ENCODE results near the gene KIF3A.
"Not testable (repeated sequence)": the region's sequence is repeated elsewhere in the genome, so short reads cannot be mapped to it uniquely, and the experiment has no call there.

The KIF3A gene

GRCh38 chr5:132714456-132715307 lies 22.7 kb downstream of the KIF3A start:
- DNase-seq, result no peak

- DNase-seq, result no peak
These were observed 28.7 kb downstream of the KIF3A start for GRCh38 chr5:132708645-132709044.

- no peak for DNase-seq
These were observed 32.5 kb downstream of the KIF3A start for GRCh38 chr5:132704875-132705274.

GRCh38 chr5:132695956-132696355 lies 41.4 kb downstream of the KIF3A start:
- no peak for DNase-seq

DNA sequence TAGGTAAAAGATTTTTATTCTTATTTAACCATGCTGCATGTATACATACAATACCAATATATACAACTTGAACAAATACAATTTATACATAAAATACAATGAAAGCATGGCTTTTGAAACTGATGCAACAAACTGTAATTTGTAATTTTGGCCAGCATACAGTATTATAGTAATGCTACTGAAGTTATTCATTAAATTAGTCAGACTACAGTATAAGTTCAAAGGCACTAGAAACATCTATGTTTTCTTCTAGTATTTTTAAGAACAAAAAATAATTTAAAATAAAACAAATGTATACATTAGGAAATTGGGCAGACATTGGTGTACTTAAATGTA lies 44.7 kb downstream of the KIF3A start:
- no peak for DNase-seq

GRCh38 chr5:132691755-132692631 lies 45.4 kb downstream of the KIF3A start:
- DNase-seq, result not testable (repeated sequence)

GRCh38 chr5:132690156-132690555 lies 47.2 kb downstream of the KIF3A start:
- DNase-seq, result no peak

DNA sequence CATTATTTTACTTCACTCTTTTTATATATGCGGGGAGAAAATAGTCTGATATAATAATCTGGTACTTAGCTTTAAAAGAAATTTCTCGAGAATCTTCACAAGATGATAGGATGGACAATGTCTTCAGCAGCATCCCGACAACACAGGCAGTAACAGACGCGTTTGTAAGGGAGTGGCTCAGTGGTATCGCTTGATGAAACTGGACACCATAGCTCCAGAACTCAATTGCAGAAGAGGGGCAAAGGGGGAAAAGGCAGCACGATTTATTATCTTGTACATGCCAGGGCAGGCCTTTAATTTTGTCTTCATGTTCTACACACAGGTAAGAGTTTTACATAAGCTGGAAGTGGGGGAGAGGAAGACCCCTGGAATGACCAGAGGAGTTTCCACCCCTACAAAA lies 47.8 kb downstream of the KIF3A start:
- no peak for DNase-seq

DNA sequence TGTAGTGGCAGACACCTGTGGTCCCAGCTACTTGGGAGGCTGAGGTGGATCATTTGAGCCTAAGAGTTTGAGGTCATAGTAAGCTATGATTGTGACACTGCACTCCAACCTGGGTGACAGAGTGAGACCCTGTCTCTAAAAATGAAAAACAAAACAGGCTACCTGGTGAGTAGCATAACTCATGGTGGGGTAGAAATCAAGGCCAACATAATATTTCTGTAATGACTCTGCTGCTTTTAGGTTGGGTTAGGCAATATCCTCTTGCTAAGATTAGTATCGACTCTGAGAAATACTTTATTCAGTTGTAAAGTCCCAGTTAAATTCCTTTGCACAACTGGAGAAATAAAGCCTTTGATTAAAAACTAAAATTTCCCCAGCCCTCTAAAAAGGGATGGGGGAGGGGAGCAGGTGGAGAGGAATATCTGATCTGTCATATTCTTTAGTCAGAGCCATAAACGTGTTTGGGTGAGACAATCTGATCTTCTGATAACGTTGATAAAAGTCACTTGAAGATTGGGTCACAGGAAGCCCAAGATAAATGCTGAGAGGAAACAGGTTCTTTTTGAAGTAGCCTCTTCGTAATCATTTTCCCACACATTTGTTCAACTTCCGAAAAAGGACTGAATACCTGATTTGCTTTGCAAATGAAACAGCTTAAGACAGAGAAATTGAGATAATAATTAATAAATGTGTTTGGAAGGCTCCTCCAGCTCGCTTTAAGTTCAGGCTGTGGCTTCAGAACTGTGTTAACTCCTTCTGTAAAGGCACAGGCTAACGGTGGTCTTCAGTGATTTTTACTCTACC lies 48.6 kb downstream of the KIF3A start:
- DNase-seq, result no peak

GRCh38 chr5:132687995-132688394 lies 49.4 kb downstream of the KIF3A start:
- DNase-seq, result no peak

DNA sequence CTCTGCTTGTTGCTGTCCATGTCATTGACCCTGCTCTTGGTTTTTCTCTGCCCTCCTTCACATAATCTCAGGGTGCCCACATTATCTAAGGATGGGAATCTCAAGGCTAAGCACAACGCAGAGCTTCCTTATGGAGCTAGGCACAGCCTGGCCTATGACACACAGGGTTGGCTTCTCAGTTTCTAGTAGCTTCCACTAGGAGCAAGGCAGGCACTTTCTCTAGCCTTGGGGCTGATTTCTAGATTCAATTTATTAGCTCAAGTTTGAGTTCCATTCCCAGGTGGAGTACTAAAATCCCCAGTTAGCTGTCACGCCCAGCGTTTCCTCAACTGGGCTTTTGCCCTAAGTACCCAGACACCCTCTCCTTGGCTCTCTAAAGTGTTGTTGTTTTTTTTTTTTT lies 51.2 kb downstream of the KIF3A start:
- DNase-seq, result no peak

DNA sequence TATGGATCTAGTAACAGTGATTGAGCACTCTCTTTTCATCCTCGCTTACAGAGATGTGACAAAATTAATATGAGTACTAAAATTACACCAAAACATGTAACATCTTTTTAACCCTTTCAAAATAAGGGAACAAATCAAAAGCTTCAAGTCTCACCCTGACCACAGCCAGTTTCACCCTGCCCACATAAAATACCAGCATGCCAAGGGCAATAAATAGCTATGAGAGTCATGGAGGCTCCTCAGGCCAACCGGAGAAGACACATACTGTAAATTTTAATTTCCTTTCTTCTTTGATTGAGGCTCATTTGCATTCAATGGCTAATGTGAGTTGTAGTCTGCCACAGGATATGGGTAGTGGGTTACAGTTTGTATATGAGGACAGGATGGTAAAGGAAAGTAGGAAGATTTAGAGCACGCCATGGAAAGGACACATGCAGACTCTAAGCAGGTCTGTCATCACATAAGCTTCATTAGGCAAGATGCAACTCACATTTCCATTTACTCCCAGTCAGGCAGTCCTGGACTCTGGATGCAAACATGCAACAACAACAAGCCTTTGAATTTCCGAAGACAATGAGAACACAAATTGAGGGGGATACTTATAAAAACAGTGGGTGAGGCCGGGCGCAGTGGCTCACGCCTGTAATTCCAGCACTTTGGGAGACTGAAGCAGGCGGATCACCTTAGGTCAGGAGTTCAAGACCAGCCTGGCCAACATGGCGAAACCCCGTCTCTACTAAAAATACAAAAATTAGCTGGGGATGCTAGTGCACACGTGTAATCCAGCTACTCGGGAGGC lies 52.2 kb downstream of the KIF3A start:
- no peak for DNase-seq

DNA sequence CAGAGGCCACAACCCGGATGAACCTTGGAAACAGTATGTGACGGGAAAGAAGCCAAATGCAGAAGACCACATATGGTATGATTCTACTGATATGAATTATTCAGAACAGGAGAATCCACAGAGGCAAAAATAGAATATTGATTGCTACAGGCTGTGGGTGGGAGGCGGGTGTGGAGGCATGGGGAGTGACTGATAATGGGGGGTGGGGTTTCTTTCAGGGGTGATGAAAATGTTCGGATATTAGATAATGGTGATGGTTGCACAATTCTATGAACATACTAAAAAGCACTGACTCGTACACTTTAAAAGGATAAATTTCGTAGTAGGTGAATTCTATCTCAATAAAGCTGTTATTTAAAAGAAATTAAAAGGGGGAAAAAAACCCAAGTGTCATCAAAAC lies 52.9 kb downstream of the KIF3A start:
- no peak for DNase-seq

DNA sequence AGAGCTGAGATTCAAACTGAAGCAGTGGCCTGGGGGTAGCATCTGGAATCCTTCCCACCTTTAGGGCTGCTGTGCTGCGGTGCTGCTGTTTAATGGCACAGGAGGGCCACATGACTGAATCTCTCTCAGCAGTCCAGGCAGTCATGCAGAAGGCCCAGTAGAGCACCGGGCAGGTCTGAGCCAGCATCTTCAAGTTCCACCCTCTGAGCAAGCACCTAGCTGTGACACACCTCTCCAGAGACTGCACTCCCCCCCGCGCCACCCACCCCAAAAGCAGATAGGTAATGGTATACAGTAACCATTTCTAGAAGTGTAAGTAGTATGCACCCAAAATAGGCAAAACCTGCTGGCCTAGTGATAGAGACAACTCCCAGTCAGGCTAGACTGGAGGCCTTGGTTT lies 55.4 kb downstream of the KIF3A start:
- no peak for DNase-seq

GRCh38 chr5:132681476-132681831 lies 55.9 kb downstream of the KIF3A start:
- DNase-seq, result no peak

DNA sequence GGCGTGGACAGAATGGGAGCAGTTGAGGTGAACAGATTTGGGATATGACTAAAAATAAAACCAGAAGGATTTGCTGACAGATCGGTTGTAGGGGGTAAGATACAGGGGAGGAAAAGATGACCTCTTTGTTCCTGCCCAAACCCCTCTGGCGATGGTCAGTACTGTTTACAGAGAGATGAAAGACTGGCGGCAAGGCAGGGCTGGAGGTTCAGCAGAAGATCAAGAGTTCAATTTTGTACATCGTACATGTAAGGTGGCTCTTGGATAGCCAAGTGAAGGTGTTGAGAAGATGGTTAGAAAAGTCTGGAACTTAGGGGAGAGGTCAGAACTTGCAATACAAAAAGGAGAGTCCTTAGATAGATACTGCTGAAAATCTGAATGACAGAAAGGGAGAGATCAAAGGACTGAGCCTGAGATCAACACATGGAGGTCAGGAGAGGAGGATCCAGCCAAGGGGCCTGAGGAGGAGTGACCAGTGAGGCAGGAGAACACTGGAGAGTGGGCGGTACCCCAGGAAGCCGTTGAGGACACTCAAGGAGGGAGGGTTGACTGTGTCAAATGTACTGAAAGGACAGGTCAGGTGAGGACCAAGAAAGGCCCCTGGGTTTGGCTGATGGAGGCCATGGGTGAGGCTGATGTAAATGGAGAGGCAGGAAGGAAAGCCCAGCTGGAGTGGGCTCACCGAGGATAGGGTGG lies 56.4 kb downstream of the KIF3A start:
- no peak for DNase-seq

DNA sequence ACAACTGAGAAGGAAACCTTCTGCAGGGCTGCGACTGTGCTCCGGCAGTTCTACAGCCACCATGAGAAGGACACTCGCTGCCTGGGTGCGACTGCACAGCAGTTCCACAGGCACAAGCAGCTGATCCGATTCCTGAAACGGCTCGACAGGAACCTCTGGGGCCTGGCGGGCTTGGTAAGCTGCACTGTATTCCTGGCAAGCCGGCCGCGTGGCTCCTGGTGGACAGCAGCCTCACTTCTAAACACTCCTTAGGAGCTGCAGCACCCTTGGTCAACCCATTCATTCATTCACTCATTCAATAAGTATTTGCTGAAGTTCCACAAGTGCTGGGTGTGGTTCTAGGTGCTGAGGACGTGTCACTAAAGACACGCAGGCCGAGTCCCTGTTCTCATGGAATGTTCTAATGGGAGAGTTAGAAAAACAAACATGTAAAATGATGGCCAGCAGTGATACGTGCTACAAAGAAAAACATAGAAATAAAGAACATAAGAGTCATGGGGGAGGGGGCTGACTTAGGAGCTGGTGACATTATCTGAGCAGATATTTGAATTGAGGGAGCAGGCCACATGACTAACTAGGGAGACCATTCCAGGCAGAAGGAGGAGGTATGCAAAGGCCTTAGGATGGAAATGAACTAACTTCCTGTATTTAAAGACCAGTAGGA lies 57.5 kb downstream of the KIF3A start:
- DNase-seq, result no peak

DNA sequence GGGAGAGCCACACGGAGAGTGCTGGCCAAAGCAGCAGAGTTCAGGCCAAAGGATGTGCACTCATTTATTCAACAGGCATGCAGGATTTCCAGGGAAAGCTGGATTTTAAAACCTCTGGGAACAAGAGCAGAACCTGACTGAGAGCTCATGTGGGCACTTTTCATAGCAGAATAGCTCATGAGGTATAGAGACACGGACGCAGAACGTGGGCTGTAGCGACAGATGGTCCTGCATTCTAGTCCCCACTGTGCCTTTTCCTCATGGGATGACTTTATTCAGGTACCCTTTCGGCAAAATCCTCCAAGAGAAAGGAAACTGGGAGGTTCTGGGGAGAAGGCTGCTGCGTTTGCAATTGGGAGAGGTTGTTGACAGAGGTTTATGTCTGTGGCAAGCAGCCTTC lies 58.2 kb downstream of the KIF3A start:
- DNase-seq, result no peak

- DNase-seq, result no peak
These were observed 58.6 kb downstream of the KIF3A start for GRCh38 chr5:132678735-132679134.

- no peak for DNase-seq
These were observed 59.5 kb downstream of the KIF3A start for GRCh38 chr5:132677682-132678400.

- DNase-seq, result no peak
These were observed 60.2 kb downstream of the KIF3A start for GRCh38 chr5:132677191-132677590.
